H9 (cell line): ENCODE data around the gene UNC79. TPM values are rescaled to one million over a fixed set of nuclear protein-coding genes. Genes with fewer than 3 reads are reported as not detected.

ENCODE experiments used
- DNase-seq: peaks from one replicate; pipeline ENCODE4 v3.0.0-alpha.2; 2017
- H2AFZ ChIP-seq: one replicate; pipeline ENCODE4 v1.6.1; 2013; ENCODE audit warnings: mild to moderate bottlenecking, low read length, control low read depth, moderate library complexity
- H2AK5ac ChIP-seq: 2 replicates; pipeline ENCODE4 v1.6.1; 2013; ENCODE audit warnings: low read length, control low read depth, mixed read lengths; ENCODE audit not compliant: insufficient read length
- H2BK120ac ChIP-seq: one replicate; pipeline ENCODE4 v1.6.1; 2013; ENCODE audit warnings: low read depth, mild to moderate bottlenecking, low read length, control low read depth, inconsistent platforms; ENCODE audit not compliant: poor library complexity, severe bottlenecking
- H2BK12ac ChIP-seq: 2 replicates; pipeline ENCODE4 v1.6.1; 2013; ENCODE audit warnings: low read length, control low read depth, mixed read lengths, low read depth; ENCODE audit not compliant: insufficient read length
- H2BK15ac ChIP-seq: 2 replicates; pipeline ENCODE4 v1.6.1; 2013; ENCODE audit warnings: low read depth, low read length, control low read depth
- H2BK20ac ChIP-seq: one replicate; pipeline ENCODE4 v1.6.1; 2013; ENCODE audit warnings: low read depth, mild to moderate bottlenecking, low read length, control low read depth, inconsistent platforms; ENCODE audit not compliant: poor library complexity, severe bottlenecking
- H2BK5ac ChIP-seq: 2 replicates; pipeline ENCODE4 v1.6.1; 2013; ENCODE audit warnings: low read length, control low read depth, mixed read lengths; ENCODE audit not compliant: insufficient read length
- H3K14ac ChIP-seq: 2 replicates; pipeline ENCODE4 v1.6.1; 2013; ENCODE audit warnings: low read length, control low read depth; ENCODE audit not compliant: insufficient read depth
- H3K18ac ChIP-seq: 2 replicates; pipeline ENCODE4 v1.6.1; 2013; ENCODE audit warnings: low read depth, mild to moderate bottlenecking, mixed read lengths, low read length, control low read depth; ENCODE audit not compliant: insufficient read length
- H3K23ac ChIP-seq: 2 replicates; pipeline ENCODE4 v1.6.1; 2013; ENCODE audit warnings: low read length, control low read depth, mixed read lengths, low read depth; ENCODE audit not compliant: insufficient read length
- H3K23me2 ChIP-seq: 2 replicates; pipeline ENCODE4 v1.6.1; 2013; ENCODE audit warnings: low read depth, mild to moderate bottlenecking, mixed read lengths, low read length, control low read depth; ENCODE audit not compliant: insufficient read length, poor library complexity, severe bottlenecking
- H3K27ac ChIP-seq: 2 replicates; pipeline ENCODE4 v1.5.1; 2013; ENCODE audit warnings: low read length, control low read depth, mixed read lengths, low read depth; ENCODE audit not compliant: insufficient read length
- H3K27me3 ChIP-seq: 2 replicates; pipeline ENCODE4 v1.6.1; 2013; ENCODE audit warnings: low read length, control low read depth, inconsistent platforms; ENCODE audit not compliant: insufficient read depth
- H3K4ac ChIP-seq: 2 replicates; pipeline ENCODE4 v1.6.1; 2013; ENCODE audit warnings: low read depth, mild to moderate bottlenecking, control low read depth, inconsistent platforms, low read length, moderate library complexity
- H3K4me1 ChIP-seq: 2 replicates; pipeline ENCODE4 v1.6.1; 2013; ENCODE audit warnings: low read length, control low read depth, inconsistent platforms; ENCODE audit not compliant: insufficient read depth
- H3K4me2 ChIP-seq: 2 replicates; pipeline ENCODE4 v1.6.1; 2013; ENCODE audit warnings: low read length, control low read depth, mixed read lengths; ENCODE audit not compliant: insufficient read length, insufficient read depth
- H3K56ac ChIP-seq: 2 replicates; pipeline ENCODE4 v1.6.1; 2013; ENCODE audit warnings: low read depth, mild to moderate bottlenecking, mixed read lengths, low read length, control low read depth; ENCODE audit not compliant: insufficient read length
- H3K79me1 ChIP-seq: 2 replicates; pipeline ENCODE4 v1.6.1; 2013; ENCODE audit warnings: low read depth, mild to moderate bottlenecking, moderate library complexity, low read length, control low read depth, inconsistent platforms; ENCODE audit not compliant: insufficient read depth, poor library complexity, severe bottlenecking
- H3K79me2 ChIP-seq: 2 replicates; pipeline ENCODE4 v1.6.1; 2013; ENCODE audit warnings: low read length, control low read depth, inconsistent platforms; ENCODE audit not compliant: insufficient read depth
- H3K9ac ChIP-seq: 2 replicates; pipeline ENCODE4 v1.6.1; 2013; ENCODE audit warnings: low read length, control low read depth, mixed read lengths; ENCODE audit not compliant: insufficient read length; ENCODE audit errors: extremely low read depth
- H3K9me3 ChIP-seq: one replicate; pipeline ENCODE4 v1.6.1; 2013; ENCODE audit warnings: low read depth, low read length, inconsistent platforms; ENCODE audit not compliant: control insufficient read depth
- H3T11ph ChIP-seq: one replicate; pipeline ENCODE4 v1.6.1; 2013; ENCODE audit warnings: mild to moderate bottlenecking, low read length, control low read depth, inconsistent platforms
- H4K20me1 ChIP-seq: one replicate; pipeline ENCODE4 v1.6.1; 2013; ENCODE audit not compliant: control insufficient read depth, insufficient read length, insufficient read depth
- H4K5ac ChIP-seq: 2 replicates; pipeline ENCODE4 v1.6.1; 2013; ENCODE audit warnings: low read depth, mild to moderate bottlenecking, mixed read lengths, low read length, control low read depth; ENCODE audit not compliant: insufficient read length
- H4K8ac ChIP-seq: replicated peaks from 2 replicates; pipeline ENCODE4 v1.6.1; 2013; ENCODE audit warnings: low read length, control low read depth, mixed read lengths, low read depth; ENCODE audit not compliant: insufficient read length
- H4K91ac ChIP-seq: 2 replicates; pipeline ENCODE4 v1.6.1; 2013; ENCODE audit warnings: low read depth, mild to moderate bottlenecking, moderate library complexity, mixed read lengths, low read length, control low read depth; ENCODE audit not compliant: insufficient read length
- H3K27ac Mint-ChIP-seq, 3 experiments: 2 replicates in 2 of 3; 3 replicates in 1 of 3; pipeline ENCODE4 v1.8.0; 2020 to 2021; ENCODE audit warnings: mixed read lengths in 3 of 3, mild to moderate bottlenecking in 1 of 3, moderate library complexity in 1 of 3
- H3K27me3 Mint-ChIP-seq: 2 replicates; pipeline ENCODE4 v1.8.0; 2021; ENCODE audit warnings: low read depth, mild to moderate bottlenecking, moderate library complexity, mixed read lengths
- H3K36me3 Mint-ChIP-seq, 3 experiments: 2 replicates in 2 of 3; 3 replicates in 1 of 3; pipeline ENCODE4 v1.8.0; 2020 to 2021; ENCODE audit warnings: low read depth in 3 of 3, mixed read lengths in 3 of 3; ENCODE audit not compliant: insufficient read depth in 1 of 3
- H3K4me1 Mint-ChIP-seq, 2 experiments: 2 replicates each; pipeline ENCODE4 v1.8.0; 2020; ENCODE audit warnings: mixed read lengths in 2 of 2
- H3K4me3 Mint-ChIP-seq, 2 experiments: 2 replicates in 1 of 2; 3 replicates in 1 of 2; pipeline ENCODE4 v1.8.0; 2020 to 2021; ENCODE audit warnings: mild to moderate bottlenecking in 2 of 2, mixed read lengths in 2 of 2, moderate library complexity in 1 of 2
- H3K9me3 Mint-ChIP-seq, 2 experiments: 2 replicates in 1 of 2; 3 replicates in 1 of 2; pipeline ENCODE4 v1.8.0; 2020; ENCODE audit warnings: mild to moderate bottlenecking in 2 of 2, mixed read lengths in 2 of 2, moderate library complexity in 1 of 2
- CTCF ChIP-seq: fragments of 200-600 bp; sonication (generic); conservative IDR thresholded peaks from 3 replicates; pipeline ENCODE4 v1.8.0; 2021; ENCODE audit warnings: antibody characterized with exemption, mild to moderate bottlenecking
- WGBS: extraction: QIAGEN DNeasy Blood & Tissue Kit; methylation state at CpG from one replicate; pipeline ENCODE4 v1.1.7; 2013; ENCODE audit warnings: missing lambda C conversion rate, low lambda C conversion rate, mixed read lengths; ENCODE audit not compliant: insufficient read length; ENCODE audit errors: extremely low coverage; 5-methylcytosine and 5-hydroxymethylcytosine counted together
- total RNA-seq: library from RNA; stranded (reverse); gene quantifications from 2 replicates; pipeline ENCODE4 v1.2.1, GENCODE V29; 2021

Gene UNC79
- total RNA-seq, 1 experiment from 2014 or later: 3.0 TPM

- no peak overlapping the region for H3K4me2 ChIP-seq
- TF ChIP-seq CTCF: no peak
- no peak for DNase-seq
These were observed 44.7 kb downstream of the UNC79 start for GRCh38 chr14:93475471-93475870.

More at GRCh38 chr14:93475471-93475870, 44.7 kb downstream of the UNC79 start:
- H2BK5ac ChIP-seq: no peak overlapping the region
- no peak overlapping the region for H3K23ac ChIP-seq
- H3K4ac ChIP-seq: no peak overlapping the region
- H3K56ac ChIP-seq: no peak overlapping the region
- no peaks in the 10 kb centered on the region for H3K9me3 Mint-ChIP-seq
- H2BK120ac ChIP-seq: no peak overlapping the region
- no peaks in the 10 kb centered on the region for H3K27me3 ChIP-seq
- no peak overlapping the region for H2AFZ ChIP-seq
- H3K9ac ChIP-seq: no peak overlapping the region
- no peak overlapping the region for H4K8ac ChIP-seq
- no peak overlapping the region for H3K18ac ChIP-seq
- H2BK15ac ChIP-seq: no peak overlapping the region
- no peak overlapping the region for H4K91ac ChIP-seq
- H3K36me3 Mint-ChIP-seq: no peaks in the 10 kb centered on the region
- H3K4me3 Mint-ChIP-seq: no peak overlapping the region
- no peak overlapping the region for H2BK20ac ChIP-seq
- no peaks in the 10 kb centered on the region for H3K79me1 ChIP-seq
- peaks cover 9 to 10% of the 10 kb centered on the region in 2 experiments for H3K4me1 Mint-ChIP-seq
- no peaks in the 10 kb centered on the region for H4K20me1 ChIP-seq
- no CpG with 5 or more reads among the region's 6 CpGs for WGBS
- no peak overlapping the region for H3K14ac ChIP-seq
- no peaks in the 10 kb centered on the region for H3K79me2 ChIP-seq
- H3K27ac ChIP-seq: no peak overlapping the region
- no peak overlapping the region for H2BK12ac ChIP-seq
- H3K9me3 ChIP-seq: no peaks in the 10 kb centered on the region
- H3K27me3 Mint-ChIP-seq: peaks cover 2% of the 10 kb centered on the region; the same call in 1 of the 2 replicates
- H3K4me1 ChIP-seq: no peaks in the 10 kb centered on the region
- H2AK5ac ChIP-seq: no peak overlapping the region
- no peaks in the 10 kb centered on the region for H3K23me2 ChIP-seq
- no peak overlapping the region for H3K27ac Mint-ChIP-seq
- H3T11ph ChIP-seq: no peak overlapping the region
- H4K5ac ChIP-seq: no peak overlapping the region
